ENCODE measurements around the gene POLR3E. TPM values are rescaled to one million over a fixed set of nuclear protein-coding genes. Genes with fewer than 3 reads are reported as not detected.

POLR3E gene
- total and polyA plus RNA-seq, 2 experiments from 2014 or later, result 14.0 to 20.8 TPM

GRCh38 chr16:22317625-22318024, 20.4 kb downstream of the POLR3E start:
- Histone ChIP-seq H3K9ac (no peak overlapping the region), H3K4me2 (ENCODE audit: unreplicated experiment) (no peak overlapping the region), H3K79me2 (ENCODE audit: insufficient read depth) (no peaks in the 10 kb centered on the region), H3K9me3 (ENCODE audit: low read depth) (no peaks in the 10 kb centered on the region), H4K20me1 (ENCODE audit: insufficient read depth) (no peaks in the 10 kb centered on the region), H3F3A (ENCODE audit: insufficient read depth) (peaks cover 6% of the 10 kb centered on the region; the same call in 1 of the 2 replicates), H3K9me2 (ENCODE audit: insufficient read depth) (no peaks in the 10 kb centered on the region), H3K36me3 (ENCODE audit: low read depth) (peaks cover 3% of the 10 kb centered on the region; the same call in 1 of the 2 replicates), H2AFZ (no peak overlapping the region), H3K4me3 (no peak overlapping the region), H3K27me3 (replicated peaks; ENCODE audit: insufficient read depth) (no peaks in the 10 kb centered on the region), H3K27ac (no peak overlapping the region), H3K4me1 (ENCODE audit: insufficient read depth) (no peaks in the 10 kb centered on the region)
- no peak for TF ChIP-seq EZH2phosphoT487 (IDR thresholded peaks at IDR 0.05; ENCODE audit: insufficient read depth, low read depth)
- no peak for TF ChIP-seq EZH2 (IDR thresholded peaks at IDR 0.05; ENCODE audit: insufficient read depth, poor library complexity, severe bottlenecking)
- no peak for DNase-seq
- WGBS, 2 experiments (ENCODE audit: low coverage in 1 of 2, low lambda C conversion rate in 2 of 2, missing lambda C conversion rate in 2 of 2), result 84 to 89% methylated on average over 6 of the region's 6 CpGs
- in situ Hi-C loops (cut with MboI), result loop anchor here (25.0 kb wide), 1 partner anchor 1130 kb away; no protein-coding TSS in a partner anchor

DNA sequence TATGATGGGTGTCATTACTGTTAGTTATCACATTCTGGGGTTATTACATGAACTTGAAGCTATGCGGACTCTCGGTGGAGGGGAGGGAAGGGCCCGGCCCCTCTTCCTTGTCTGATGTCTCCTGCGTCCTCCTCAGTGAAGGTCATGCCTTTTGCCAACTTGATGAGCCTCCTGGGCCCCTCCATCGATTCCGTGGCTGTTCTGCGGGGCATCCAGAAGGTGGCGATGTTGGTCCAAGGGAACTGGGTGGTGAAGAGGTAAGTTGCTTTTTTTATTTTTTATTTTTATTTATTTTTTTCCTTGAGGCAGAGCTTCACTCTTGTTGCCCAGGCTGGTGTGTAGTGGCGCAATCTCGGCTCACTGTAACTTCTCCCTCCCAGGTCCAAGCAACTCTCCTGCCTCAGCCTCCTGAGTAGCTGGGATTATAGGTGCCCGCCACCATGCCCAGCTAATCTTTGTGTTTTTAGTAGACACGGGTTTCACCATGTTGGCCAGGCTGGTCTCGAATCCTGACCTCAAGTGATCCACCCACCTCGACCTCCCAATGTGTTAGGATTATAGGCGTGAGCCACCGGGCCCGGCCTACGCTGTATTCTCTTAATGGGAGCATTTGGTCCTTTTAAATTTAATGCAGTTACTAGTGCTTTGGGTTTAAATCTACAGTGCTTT, 21.6 kb downstream of the POLR3E start:
- 92 to 94% methylated on average over 18 of the region's 18 CpGs for WGBS, 2 experiments (ENCODE audit: low coverage in 1 of 2, low lambda C conversion rate in 2 of 2, missing lambda C conversion rate in 2 of 2)
- H3K9me2 ChIP-seq (ENCODE audit: insufficient read depth), result no peaks in the 10 kb centered on the region
- no peak overlapping the region for H3K4me2 ChIP-seq (ENCODE audit: unreplicated experiment)
- no peaks in the 10 kb centered on the region for H3K4me1 ChIP-seq (ENCODE audit: insufficient read depth)
- no peaks in the 10 kb centered on the region for H3K79me2 ChIP-seq (ENCODE audit: insufficient read depth)
- TF ChIP-seq EZH2phosphoT487 (IDR thresholded peaks at IDR 0.05; ENCODE audit: insufficient read depth, low read depth) (no peak), EZH2 (IDR thresholded peaks at IDR 0.05; ENCODE audit: insufficient read depth, poor library complexity, severe bottlenecking) (no peak)
- H3K4me3 ChIP-seq, result no peak overlapping the region
- no peak overlapping the region for H2AFZ ChIP-seq
- no peak overlapping the region for H3K27ac ChIP-seq
- in situ Hi-C loops (cut with MboI), result loop anchor here (25.0 kb wide), 1 partner anchor 1132 kb away; no protein-coding TSS in a partner anchor
- H3K27me3 ChIP-seq (replicated peaks; ENCODE audit: insufficient read depth), result no peaks in the 10 kb centered on the region
- H3F3A ChIP-seq (ENCODE audit: insufficient read depth), result peaks cover 6% of the 10 kb centered on the region; the same call in 1 of the 2 replicates
- H3K36me3 ChIP-seq (ENCODE audit: low read depth), result peaks cover 3% of the 10 kb centered on the region; the same call in 1 of the 2 replicates
- no peaks in the 10 kb centered on the region for H3K9me3 ChIP-seq (ENCODE audit: low read depth)
- DNase-seq, result peak; percentile 54
- H4K20me1 ChIP-seq (ENCODE audit: insufficient read depth), result no peaks in the 10 kb centered on the region
- no peak overlapping the region for H3K9ac ChIP-seq

GRCh38 chr16:22320572-22321339, 23.5 kb downstream of the POLR3E start:
- DNase-seq, result no peak
- H3K36me3 ChIP-seq (ENCODE audit: low read depth), result peaks cover 3% of the 10 kb centered on the region; the same call in 1 of the 2 replicates
- no peak overlapping the region for H2AFZ ChIP-seq
- H3F3A ChIP-seq (ENCODE audit: insufficient read depth), result peaks cover 6% of the 10 kb centered on the region; the same call in 1 of the 2 replicates
- no peak overlapping the region for H3K4me2 ChIP-seq (ENCODE audit: unreplicated experiment)
- H3K9me2 ChIP-seq (ENCODE audit: insufficient read depth), result no peaks in the 10 kb centered on the region
- no peak overlapping the region for H3K4me3 ChIP-seq
- no peak overlapping the region for H3K27ac ChIP-seq
- WGBS, 2 experiments (ENCODE audit: low coverage in 1 of 2, low lambda C conversion rate in 2 of 2, missing lambda C conversion rate in 2 of 2), result 79 to 83% methylated on average over 13 of the region's 13 CpGs
- H3K9me3 ChIP-seq (ENCODE audit: low read depth), result no peaks in the 10 kb centered on the region
- no peaks in the 10 kb centered on the region for H3K4me1 ChIP-seq (ENCODE audit: insufficient read depth)
- H3K9ac ChIP-seq, result no peak overlapping the region
- H3K79me2 ChIP-seq (ENCODE audit: insufficient read depth), result no peaks in the 10 kb centered on the region
- H3K27me3 ChIP-seq (replicated peaks; ENCODE audit: insufficient read depth), result no peaks in the 10 kb centered on the region
- TF ChIP-seq EZH2 (IDR thresholded peaks at IDR 0.05; ENCODE audit: insufficient read depth, poor library complexity, severe bottlenecking) (no peak), EZH2phosphoT487 (IDR thresholded peaks at IDR 0.05; ENCODE audit: insufficient read depth, low read depth) (no peak)
- H4K20me1 ChIP-seq (ENCODE audit: insufficient read depth), result no peaks in the 10 kb centered on the region
- in situ Hi-C loops (cut with MboI), result loop anchor here (25.0 kb wide), 1 partner anchor 1133 kb away; no protein-coding TSS in a partner anchor

GRCh38 chr16:22321340-22322001, 24.3 kb downstream of the POLR3E start:
- Histone ChIP-seq H4K20me1 (ENCODE audit: insufficient read depth) (no peaks in the 10 kb centered on the region), H3K9ac (no peak overlapping the region), H3K27me3 (replicated peaks; ENCODE audit: insufficient read depth) (no peaks in the 10 kb centered on the region), H3K27ac (no peak overlapping the region), H3K4me3 (no peak overlapping the region), H2AFZ (no peak overlapping the region), H3K79me2 (ENCODE audit: insufficient read depth) (no peaks in the 10 kb centered on the region), H3K9me2 (ENCODE audit: insufficient read depth) (no peaks in the 10 kb centered on the region), H3K4me1 (ENCODE audit: insufficient read depth) (no peaks in the 10 kb centered on the region), H3F3A (ENCODE audit: insufficient read depth) (peaks cover 6% of the 10 kb centered on the region; the same call in 1 of the 2 replicates), H3K4me2 (ENCODE audit: unreplicated experiment) (no peak overlapping the region), H3K9me3 (ENCODE audit: low read depth) (no peaks in the 10 kb centered on the region), H3K36me3 (ENCODE audit: low read depth) (peaks cover 3% of the 10 kb centered on the region; the same call in 1 of the 2 replicates)
- TF ChIP-seq EZH2 (IDR thresholded peaks at IDR 0.05; ENCODE audit: insufficient read depth, poor library complexity, severe bottlenecking) (no peak), EZH2phosphoT487 (IDR thresholded peaks at IDR 0.05; ENCODE audit: insufficient read depth, low read depth) (no peak)
- in situ Hi-C loops (cut with MboI), result loop anchor here (25.0 kb wide), 1 partner anchor 1134 kb away; no protein-coding TSS in a partner anchor
- WGBS, 2 experiments (ENCODE audit: low coverage in 1 of 2, low lambda C conversion rate in 2 of 2, missing lambda C conversion rate in 2 of 2), result 50 to 51% methylated on average over 16 of the region's 16 CpGs
- DNase-seq, result peak; percentile 81
